B cell (primary cell): ENCODE results near the gene EIF3B. TPM values are rescaled to one million over a fixed set of nuclear protein-coding genes. Genes with fewer than 3 reads are reported as not detected.

Experiments used
- ATAC-seq: fragments of 200-7000 bp; cut with Tn5 transposase; one replicate; pipeline ENCODE4 v1.10.0; 2021; ENCODE audit warnings: low read depth, mild to moderate bottlenecking, moderate number of reproducible peaks, moderate library complexity
- CTCF ChIA-PET: fragments of 350-600 bp; sonication (Branson Sonifier 250); formaldehyde crosslinking; loops from one replicate; lab custom pipeline; 2021; ENCODE audit warnings: antibody characterized with exemption, inconsistent platforms; lab: Charles Lee
- POLR2A ChIA-PET: fragments of 350-600 bp; sonication (Branson Sonifier 250); formaldehyde crosslinking; loops from one replicate; lab custom pipeline; 2021; ENCODE audit warnings: antibody characterized with exemption; lab: Charles Lee
- DNase-seq: peaks from one replicate; pipeline ENCODE4 v3.0.0; 2013
- H2AFZ ChIP-seq: 2 replicates; pipeline ENCODE4 v1.6.1; 2012; ENCODE audit warnings: mild to moderate bottlenecking, low read depth, low read length; ENCODE audit not compliant: insufficient read depth, poor library complexity, severe bottlenecking
- H3K27ac ChIP-seq, 2 donors: 1 replicate in 1 of 2; 2 replicates in 1 of 2; pipeline ENCODE4 v1.5.1; 2012 to 2013; ENCODE audit warnings: low read length in 2 of 2, mild to moderate bottlenecking in 2 of 2, moderate library complexity in 1 of 2
- H3K27me3 ChIP-seq, 4 experiments: fragments of 200-600 bp in 1 of 4; sonication (generic) in 1 of 4; replicated peaks in 1 of 4; 1 replicate in 2 of 4; 2 replicates in 2 of 4; pipeline versions ENCODE4 v1.6.1 to v1.7.0; 2013 to 2016; ENCODE audit warnings: low read length in 3 of 4, mild to moderate bottlenecking in 2 of 4, mixed read lengths in 1 of 4, moderate library complexity in 1 of 4; ENCODE audit not compliant: insufficient read depth in 4 of 4, control insufficient read depth in 3 of 4; ENCODE audit errors: control extremely low read depth in 1 of 4
- H3K36me3 ChIP-seq, 2 experiments: replicated peaks in 1 of 2; 1 replicate in 1 of 2; 2 replicates in 1 of 2; pipeline versions ENCODE4 v1.6.1 to v1.7.1; 2013; ENCODE audit warnings: low read length in 1 of 2; ENCODE audit not compliant: insufficient read depth in 2 of 2, control insufficient read depth in 1 of 2; ENCODE audit errors: control extremely low read depth in 1 of 2, extremely low read depth in 1 of 2
- H3K4me1 ChIP-seq, 2 donors: fragments of 200-600 bp in 1 of 2; sonication (generic) in 1 of 2; 1 replicate in 1 of 2; 2 replicates in 1 of 2; pipeline versions ENCODE4 v1.5.1 to v1.6.1; 2013 to 2017; ENCODE audit warnings: low read length in 2 of 2; ENCODE audit not compliant: control insufficient read depth in 2 of 2, insufficient read depth in 2 of 2
- H3K4me2 ChIP-seq: replicated peaks from 2 replicates; pipeline ENCODE3; 2012; ENCODE audit warnings: mild to moderate bottlenecking, low read depth, low read length; ENCODE audit not compliant: poor library complexity, severe bottlenecking
- H3K4me3 ChIP-seq, 5 experiments: fragments of 200-600 bp in 1 of 5; sonication (generic) in 1 of 5; 1 replicate in 3 of 5; 2 replicates in 2 of 5; pipeline versions ENCODE4 v1.5.1 to v1.7.0; 2011 to 2016; ENCODE audit warnings: low read length in 4 of 5, mild to moderate bottlenecking in 4 of 5, low read depth in 2 of 5, control low read depth in 1 of 5, moderate library complexity in 1 of 5; ENCODE audit not compliant: insufficient read depth in 1 of 5; ENCODE audit errors: control extremely low read depth in 1 of 5, extremely low read depth in 1 of 5
- H3K79me2 ChIP-seq: fragments of 200-600 bp; sonication (generic); one replicate; pipeline ENCODE4 v1.6.0; 2016; ENCODE audit warnings: low read length; ENCODE audit not compliant: control insufficient read depth, insufficient read depth
- H3K9ac ChIP-seq: fragments of 200-600 bp; sonication (generic); 2 replicates; pipeline ENCODE4 v1.6.1; 2017; ENCODE audit warnings: mild to moderate bottlenecking, low read length, moderate library complexity
- H3K9me3 ChIP-seq, 3 donors: one replicate each; pipeline versions ENCODE4 v1.6.1 to v1.7.1; 2013; ENCODE audit warnings: low read length in 2 of 3; ENCODE audit not compliant: control insufficient read depth in 2 of 3, insufficient read depth in 1 of 3; ENCODE audit errors: control extremely low read depth in 1 of 3
- H4K20me1 ChIP-seq: 2 replicates; pipeline ENCODE4 v1.6.0; 2012; ENCODE audit warnings: mild to moderate bottlenecking, low read length; ENCODE audit not compliant: insufficient read depth, control insufficient read depth, poor library complexity, severe bottlenecking
- H3K27ac Mint-ChIP-seq: one replicate; pipeline ENCODE4 v1.8.0; 2021; ENCODE audit warnings: mixed read lengths
- H3K27me3 Mint-ChIP-seq: one replicate; pipeline ENCODE4 v1.8.0; 2021; ENCODE audit warnings: mixed read lengths
- H3K4me1 Mint-ChIP-seq: one replicate; pipeline ENCODE4 v1.8.0; 2021; ENCODE audit warnings: mixed read lengths
- H3K4me3 Mint-ChIP-seq: one replicate; pipeline ENCODE4 v1.8.0; 2021; ENCODE audit warnings: mixed read lengths
- H3K9me3 Mint-ChIP-seq: one replicate; pipeline ENCODE4 v1.8.0; 2022; ENCODE audit warnings: mixed read lengths; ENCODE audit not compliant: insufficient read depth
- EZH2 ChIP-seq: IDR thresholded peaks from 2 replicates; pipeline ENCODE4 v1.6.1; 2012; ENCODE audit warnings: borderline replicate concordance, low read depth, mild to moderate bottlenecking, moderate library complexity, low read length; ENCODE audit not compliant: insufficient read depth, poor library complexity, severe bottlenecking
- WGBS: methylation state at CpG from one replicate; pipeline ENCODE4 v1.1.5; 2013; ENCODE audit warnings: missing lambda C conversion rate; ENCODE audit not compliant: insufficient coverage; 5-methylcytosine and 5-hydroxymethylcytosine counted together
- intact Hi-C: fragments of 100-400 bp; cut with micrococcal nuclease; formaldehyde crosslinking; loops from one replicate; pipeline ENCODE4 v1.10.0; 2022
- polyA plus RNA-seq: library from polyadenylated mRNA; depleted of rRNA; stranded (reverse); fragments of >200 nt; gene quantifications from 2 replicates; pipeline ENCODE4 v1.2.3, GENCODE V29; 2012
- total RNA-seq, 2 donors: library from RNA; stranded (reverse); fragments of 120-200 nt in 1 of 2; gene quantifications; 1 replicate in 1 of 2; 2 replicates in 1 of 2; pipeline versions ENCODE4 v1.2.3 to v1.2.4, GENCODE V29; 2013 to 2022
- TF ChIP-seq, protein P1 (sequence below): fragments of 200-600 bp; IDR thresholded peaks from one replicate; pipeline ENCODE4 v1.8.0; 2022; ENCODE audit warnings: antibody characterized with exemption, mild to moderate bottlenecking

Gene EIF3B
- total and polyA plus RNA-seq, 2 donors (not counting 1 experiment from before 2014, with no cell fraction given): 69.3 to 152 TPM

DNA sequence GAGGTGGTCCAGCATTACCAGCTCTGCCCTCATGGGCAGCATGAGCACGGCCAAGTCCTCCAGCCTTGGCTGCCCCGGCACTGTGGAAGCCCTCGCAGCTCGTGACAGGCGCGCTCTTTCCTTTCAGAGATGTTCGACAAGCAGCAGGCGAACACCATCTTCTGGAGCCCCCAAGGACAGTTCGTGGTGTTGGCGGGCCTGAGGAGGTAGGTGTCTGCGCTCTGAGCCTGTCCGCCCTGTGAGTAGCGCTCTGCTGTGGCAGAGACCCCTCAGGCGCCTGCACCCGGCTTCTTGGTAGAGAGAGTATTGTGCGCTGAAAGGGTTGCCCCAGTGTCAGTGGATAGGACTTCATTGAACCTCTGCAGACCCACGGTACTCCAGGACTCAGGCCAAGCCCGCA lies 19.8 kb downstream of the EIF3B start:
- ChIA-PET CTCF (no interaction called here), POLR2A (no interaction called here)
- peaks cover 67% of the 10 kb centered on the region for H4K20me1 ChIP-seq
- H3K27me3 ChIP-seq: no peaks in the 10 kb centered on the region
- Mint-ChIP-seq H3K9me3 (no peaks in the 10 kb centered on the region), H3K4me1 (no peaks in the 10 kb centered on the region), H3K27me3 (no peaks in the 10 kb centered on the region), H3K27ac (no peak overlapping the region), H3K4me3 (no peak overlapping the region)
- H3K4me2 ChIP-seq: no peak overlapping the region
- no peak for TF ChIP-seq EZH2
- TF ChIP-seq, protein P1, sequence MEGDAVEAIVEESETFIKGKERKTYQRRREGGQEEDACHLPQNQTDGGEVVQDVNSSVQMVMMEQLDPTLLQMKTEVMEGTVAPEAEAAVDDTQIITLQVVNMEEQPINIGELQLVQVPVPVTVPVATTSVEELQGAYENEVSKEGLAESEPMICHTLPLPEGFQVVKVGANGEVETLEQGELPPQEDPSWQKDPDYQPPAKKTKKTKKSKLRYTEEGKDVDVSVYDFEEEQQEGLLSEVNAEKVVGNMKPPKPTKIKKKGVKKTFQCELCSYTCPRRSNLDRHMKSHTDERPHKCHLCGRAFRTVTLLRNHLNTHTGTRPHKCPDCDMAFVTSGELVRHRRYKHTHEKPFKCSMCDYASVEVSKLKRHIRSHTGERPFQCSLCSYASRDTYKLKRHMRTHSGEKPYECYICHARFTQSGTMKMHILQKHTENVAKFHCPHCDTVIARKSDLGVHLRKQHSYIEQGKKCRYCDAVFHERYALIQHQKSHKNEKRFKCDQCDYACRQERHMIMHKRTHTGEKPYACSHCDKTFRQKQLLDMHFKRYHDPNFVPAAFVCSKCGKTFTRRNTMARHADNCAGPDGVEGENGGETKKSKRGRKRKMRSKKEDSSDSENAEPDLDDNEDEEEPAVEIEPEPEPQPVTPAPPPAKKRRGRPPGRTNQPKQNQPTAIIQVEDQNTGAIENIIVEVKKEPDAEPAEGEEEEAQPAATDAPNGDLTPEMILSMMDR: no peak
- no peaks in the 10 kb centered on the region for H3K4me1 ChIP-seq
- no peaks in the 10 kb centered on the region for H3K9me3 ChIP-seq
- H3K36me3 ChIP-seq: peaks cover 1 to 89% of the 10 kb centered on the region in 2 experiments
- DNase-seq (no peak), ATAC-seq (no peak)
- H3K79me2 ChIP-seq: peaks cover 71% of the 10 kb centered on the region
- H3K9ac ChIP-seq: no peak overlapping the region
- no peak overlapping the region for H3K27ac ChIP-seq
- H2AFZ ChIP-seq: no peak overlapping the region
- no peak overlapping the region for H3K4me3 ChIP-seq
- intact Hi-C loops: no loop called here
- WGBS: 98% methylated on average over 18 of the region's 18 CpGs

DNA sequence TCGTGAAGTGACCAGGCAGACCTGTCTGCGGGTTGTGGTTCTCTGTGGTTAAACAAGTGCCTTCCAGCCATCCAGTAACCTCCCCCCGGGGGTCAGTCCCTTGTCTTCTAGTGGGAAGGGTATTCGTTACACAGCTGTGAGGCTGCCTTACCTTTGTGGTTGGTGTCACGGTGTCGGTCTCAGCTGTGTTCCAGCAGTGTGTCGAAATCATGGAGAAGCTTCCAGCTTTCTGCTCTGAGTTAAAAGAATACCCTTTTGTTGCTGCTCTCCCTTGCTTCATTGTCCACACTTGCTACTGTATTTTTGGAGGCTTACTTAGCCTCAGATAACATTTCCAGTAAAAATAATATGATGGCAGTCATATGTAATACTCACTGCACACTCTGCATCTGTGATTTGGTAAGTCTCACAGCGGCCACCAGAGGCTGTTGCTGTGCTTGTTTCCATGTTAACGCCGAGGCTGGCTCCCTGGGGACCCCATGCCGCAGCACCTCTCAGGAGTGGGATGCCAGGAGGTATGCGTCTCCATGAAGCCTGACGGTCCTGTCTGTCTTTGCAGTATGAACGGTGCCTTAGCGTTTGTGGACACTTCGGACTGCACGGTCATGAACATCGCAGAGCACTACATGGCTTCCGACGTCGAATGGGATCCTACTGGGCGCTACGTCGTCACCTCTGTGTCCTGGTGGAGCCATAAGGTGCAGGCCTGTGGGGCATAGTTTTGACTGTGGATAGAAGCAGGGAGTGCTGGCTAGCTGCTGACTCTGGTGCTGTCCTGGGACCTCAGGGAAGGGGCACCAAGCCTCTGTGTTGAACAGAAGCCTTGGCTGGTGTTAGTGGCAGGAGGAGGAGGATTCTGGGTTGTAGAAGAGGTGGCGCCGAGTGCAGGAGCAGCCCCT lies 20.5 kb downstream of the EIF3B start:
- POLR2A ChIA-PET: interaction anchor here (0.6 kb wide), 1 partner anchor 17 kb away, joined by 3 read pairs; no protein-coding TSS in a partner anchor
- no peaks in the 10 kb centered on the region for H3K4me1 ChIP-seq
- DNase-seq (no peak), ATAC-seq (no peak)
- Mint-ChIP-seq H3K27ac (no peak overlapping the region), H3K4me1 (no peaks in the 10 kb centered on the region), H3K27me3 (no peaks in the 10 kb centered on the region), H3K9me3 (no peaks in the 10 kb centered on the region), H3K4me3 (no peak overlapping the region)
- CTCF ChIA-PET: no interaction called here
- no peaks in the 10 kb centered on the region for H3K9me3 ChIP-seq
- no peak overlapping the region for H3K4me3 ChIP-seq
- no peak overlapping the region for H2AFZ ChIP-seq
- H3K36me3 ChIP-seq: peaks cover 1 to 90% of the 10 kb centered on the region in 2 experiments
- TF ChIP-seq, protein P1: no peak
- no peak for TF ChIP-seq EZH2
- intact Hi-C loops: no loop called here
- H3K27ac ChIP-seq: no peak overlapping the region
- H3K79me2 ChIP-seq: peaks cover 66% of the 10 kb centered on the region
- WGBS: 95% methylated on average over 21 of the region's 26 CpGs
- no peak overlapping the region for H3K9ac ChIP-seq
- H4K20me1 ChIP-seq: peaks cover 72% of the 10 kb centered on the region
- no peaks in the 10 kb centered on the region for H3K27me3 ChIP-seq
- H3K4me2 ChIP-seq: no peak overlapping the region
